HepG2 (cell line): ENCODE measurements around the gene THRA. TPM values are rescaled to one million over a fixed set of nuclear protein-coding genes. Genes with fewer than 3 reads are reported as not detected.

ENCODE experiments used
- DPF2 ChIP-seq: sonication (generic); formaldehyde crosslinking; IDR thresholded peaks from 2 replicates; pipeline ENCODE4 v1.4.0; 2020; ENCODE audit warnings: mild to moderate bottlenecking, low read depth, missing genetic modification reagents, borderline replicate concordance
- GMEB1 ChIP-seq: sonication (generic); formaldehyde crosslinking; IDR thresholded peaks from 2 replicates; pipeline ENCODE4 v1.5.1; 2020; ENCODE audit warnings: missing genetic modification reagents, mild to moderate bottlenecking, borderline replicate concordance
- KAT7 ChIP-seq: IDR thresholded peaks from 2 replicates; pipeline ENCODE4 v1.6.1; 2018; ENCODE audit warnings: borderline replicate concordance, missing compliant biosample characterization
- MLLT10 ChIP-seq: sonication (generic); formaldehyde crosslinking; IDR thresholded peaks from 2 replicates; pipeline ENCODE4 v1.4.0; 2020; ENCODE audit warnings: missing genetic modification reagents
- NONO ChIP-seq, 2 experiments: fragments of 450-650 bp in 1 of 2; sonication (generic) in 1 of 2; formaldehyde crosslinking in 1 of 2; IDR thresholded peaks in 1 of 2; conservative IDR thresholded peaks in 1 of 2; 2 replicates each; pipeline versions ENCODE4 v1.6.1 to v1.8.0; 2017 to 2022; ENCODE audit warnings: mild to moderate bottlenecking in 1 of 2, missing genetic modification reagents in 1 of 2, moderate library complexity in 1 of 2
- PAF1 ChIP-seq: IDR thresholded peaks from 2 replicates; pipeline ENCODE4 v1.6.1; 2016; ENCODE audit warnings: missing genetic modification reagents, missing compliant biosample characterization
- PHF5A ChIP-seq: IDR thresholded peaks from one replicate; pipeline ENCODE4 v1.6.1; 2018; ENCODE audit warnings: low read depth, missing genetic modification reagents; ENCODE audit not compliant: unreplicated experiment
- POLR2AphosphoS5 ChIP-seq: IDR thresholded peaks from 2 replicates; pipeline ENCODE4 v1.6.1; 2012; ENCODE audit warnings: low read depth, low read length
- SAFB2 ChIP-seq: sonication (generic); formaldehyde crosslinking; IDR thresholded peaks from 2 replicates; pipeline ENCODE4 v1.5.1; 2020; ENCODE audit warnings: missing genetic modification reagents, low read depth, mild to moderate bottlenecking, borderline replicate concordance
- SIX4 ChIP-seq: sonication (generic); formaldehyde crosslinking; IDR thresholded peaks from 2 replicates; pipeline ENCODE4 v1.4.0; 2020; ENCODE audit warnings: missing genetic modification reagents
- SKI ChIP-seq: fragments of 450-650 bp; IDR thresholded peaks from one replicate; pipeline ENCODE4 v1.6.1; 2018; ENCODE audit warnings: mild to moderate bottlenecking; ENCODE audit not compliant: partially characterized antibody
- SMC3 ChIP-seq: IDR thresholded peaks from 2 replicates; pipeline ENCODE4 v1.6.1; 2011; ENCODE audit warnings: low read length, improper control_type of control experiment
- ZIK1 ChIP-seq: sonication (generic); formaldehyde crosslinking; IDR thresholded peaks from 2 replicates; pipeline ENCODE4 v1.5.0; 2020; ENCODE audit warnings: mild to moderate bottlenecking, low read depth, missing genetic modification reagents, borderline replicate concordance
- ZNF335 ChIP-seq: sonication (generic); formaldehyde crosslinking; IDR thresholded peaks from 2 replicates; pipeline ENCODE4 v1.4.0; 2020; ENCODE audit warnings: missing genetic modification reagents
- ZNF501 ChIP-seq: sonication (generic); formaldehyde crosslinking; IDR thresholded peaks from 2 replicates; pipeline ENCODE4 v1.5.1; 2020; ENCODE audit warnings: mild to moderate bottlenecking, moderate library complexity, missing genetic modification reagents
- ZNF761 ChIP-seq: sonication (generic); formaldehyde crosslinking; conservative IDR thresholded peaks from 2 replicates; pipeline ENCODE4 v1.4.0; 2020; ENCODE audit warnings: mild to moderate bottlenecking, missing genetic modification reagents
- ZNF83 ChIP-seq: sonication (generic); formaldehyde crosslinking; IDR thresholded peaks from 2 replicates; pipeline ENCODE4 v1.4.0; 2020; ENCODE audit warnings: missing genetic modification reagents, mild to moderate bottlenecking, borderline replicate concordance
- ZNF841 ChIP-seq: sonication (generic); formaldehyde crosslinking; IDR thresholded peaks from 2 replicates; pipeline ENCODE4 v1.8.1; 2023; ENCODE audit warnings: missing genetic modification reagents, borderline replicate concordance
- polyA plus RNA-seq, 8 experiments: library from polyadenylated mRNA; depleted of rRNA in 3 of 8; stranded (reverse) in 7 of 8; unstranded in 1 of 8; fragments of >200 nt; fragmentation: Illumina TruSeq in 4 of 8; extraction: Trizol in 4 of 8; gene quantifications; 2 replicates each; pipeline versions ENCODE4 v1.2.1 to v1.2.3, GENCODE V29; 2011 to 2016; ENCODE audit warnings: low read depth in 4 of 8, missing spikeins in 1 of 8, mixed read lengths in 1 of 8; ENCODE audit not compliant: insufficient read depth in 1 of 8
- total RNA-seq, 5 experiments: library from RNA; depleted of rRNA; stranded (reverse); fragments of >200 nt; fragmentation: Illumina TruSeq; extraction: Trizol; gene quantifications; 2 replicates each; pipeline ENCODE4 v1.2.3, GENCODE V29; 2016; ENCODE audit warnings: low read depth in 1 of 5
- TF ChIP-seq, protein P1 (sequence below): sonication (generic); formaldehyde crosslinking; IDR thresholded peaks from 2 replicates; pipeline ENCODE4 v1.4.0; 2020; ENCODE audit warnings: missing genetic modification reagents
- TF ChIP-seq, protein P2 (sequence below): fragments of 450-650 bp; IDR thresholded peaks from 2 replicates; pipeline ENCODE4 v1.6.1; 2017
- TF ChIP-seq, protein P3 (sequence below): sonication (generic); formaldehyde crosslinking; IDR thresholded peaks from 2 replicates; pipeline ENCODE4 v1.8.1; 2023; ENCODE audit warnings: mild to moderate bottlenecking, missing genetic modification reagents

The THRA gene
- total and polyA plus RNA-seq, 2 of the 13 experiments (the other 11 are each of a cell fraction or from before 2014, with no cell fraction given), result 8.0 to 9.9 TPM

- no peak for TF ChIP-seq ZNF761 (CRISPR knock-in tag)
- no peak for TF ChIP-seq KAT7
- TF ChIP-seq, protein P1, sequence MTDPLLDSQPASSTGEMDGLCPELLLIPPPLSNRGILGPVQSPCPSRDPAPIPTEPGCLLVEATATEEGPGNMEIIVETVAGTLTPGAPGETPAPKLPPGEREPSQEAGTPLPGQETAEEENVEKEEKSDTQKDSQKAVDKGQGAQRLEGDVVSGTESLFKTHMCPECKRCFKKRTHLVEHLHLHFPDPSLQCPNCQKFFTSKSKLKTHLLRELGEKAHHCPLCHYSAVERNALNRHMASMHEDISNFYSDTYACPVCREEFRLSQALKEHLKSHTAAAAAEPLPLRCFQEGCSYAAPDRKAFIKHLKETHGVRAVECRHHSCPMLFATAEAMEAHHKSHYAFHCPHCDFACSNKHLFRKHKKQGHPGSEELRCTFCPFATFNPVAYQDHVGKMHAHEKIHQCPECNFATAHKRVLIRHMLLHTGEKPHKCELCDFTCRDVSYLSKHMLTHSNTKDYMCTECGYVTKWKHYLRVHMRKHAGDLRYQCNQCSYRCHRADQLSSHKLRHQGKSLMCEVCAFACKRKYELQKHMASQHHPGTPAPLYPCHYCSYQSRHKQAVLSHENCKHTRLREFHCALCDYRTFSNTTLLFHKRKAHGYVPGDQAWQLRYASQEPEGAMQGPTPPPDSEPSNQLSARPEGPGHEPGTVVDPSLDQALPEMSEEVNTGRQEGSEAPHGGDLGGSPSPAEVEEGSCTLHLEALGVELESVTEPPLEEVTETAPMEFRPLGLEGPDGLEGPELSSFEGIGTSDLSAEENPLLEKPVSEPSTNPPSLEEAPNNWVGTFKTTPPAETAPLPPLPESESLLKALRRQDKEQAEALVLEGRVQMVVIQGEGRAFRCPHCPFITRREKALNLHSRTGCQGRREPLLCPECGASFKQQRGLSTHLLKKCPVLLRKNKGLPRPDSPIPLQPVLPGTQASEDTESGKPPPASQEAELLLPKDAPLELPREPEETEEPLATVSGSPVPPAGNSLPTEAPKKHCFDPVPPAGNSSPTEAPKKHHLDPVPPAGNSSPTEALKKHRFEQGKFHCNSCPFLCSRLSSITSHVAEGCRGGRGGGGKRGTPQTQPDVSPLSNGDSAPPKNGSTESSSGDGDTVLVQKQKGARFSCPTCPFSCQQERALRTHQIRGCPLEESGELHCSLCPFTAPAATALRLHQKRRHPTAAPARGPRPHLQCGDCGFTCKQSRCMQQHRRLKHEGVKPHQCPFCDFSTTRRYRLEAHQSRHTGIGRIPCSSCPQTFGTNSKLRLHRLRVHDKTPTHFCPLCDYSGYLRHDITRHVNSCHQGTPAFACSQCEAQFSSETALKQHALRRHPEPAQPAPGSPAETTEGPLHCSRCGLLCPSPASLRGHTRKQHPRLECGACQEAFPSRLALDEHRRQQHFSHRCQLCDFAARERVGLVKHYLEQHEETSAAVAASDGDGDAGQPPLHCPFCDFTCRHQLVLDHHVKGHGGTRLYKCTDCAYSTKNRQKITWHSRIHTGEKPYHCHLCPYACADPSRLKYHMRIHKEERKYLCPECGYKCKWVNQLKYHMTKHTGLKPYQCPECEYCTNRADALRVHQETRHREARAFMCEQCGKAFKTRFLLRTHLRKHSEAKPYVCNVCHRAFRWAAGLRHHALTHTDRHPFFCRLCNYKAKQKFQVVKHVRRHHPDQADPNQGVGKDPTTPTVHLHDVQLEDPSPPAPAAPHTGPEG (CRISPR knock-in tag), result no peak
- TF ChIP-seq SIX4, result no peak
- no peak for TF ChIP-seq PHF5A (CRISPR knock-in tag)
- no peak for TF ChIP-seq SMC3
- TF ChIP-seq ZNF841 (CRISPR knock-in tag), result no peak
- no peak for TF ChIP-seq NONO (IDR thresholded peaks at IDR 0.05)
- TF ChIP-seq NONO (CRISPR knock-in tag; conservative IDR thresholded peaks at IDR 0.05), result 0 out of 2 replicates have a peak, but pooled peaks have one; percentile 35
- TF ChIP-seq ZNF83 (CRISPR knock-in tag), result no peak
- no peak for TF ChIP-seq ZIK1 (CRISPR knock-in tag)
- TF ChIP-seq ZNF335, result no peak
- TF ChIP-seq PAF1, result no peak
- TF ChIP-seq, protein P2, sequence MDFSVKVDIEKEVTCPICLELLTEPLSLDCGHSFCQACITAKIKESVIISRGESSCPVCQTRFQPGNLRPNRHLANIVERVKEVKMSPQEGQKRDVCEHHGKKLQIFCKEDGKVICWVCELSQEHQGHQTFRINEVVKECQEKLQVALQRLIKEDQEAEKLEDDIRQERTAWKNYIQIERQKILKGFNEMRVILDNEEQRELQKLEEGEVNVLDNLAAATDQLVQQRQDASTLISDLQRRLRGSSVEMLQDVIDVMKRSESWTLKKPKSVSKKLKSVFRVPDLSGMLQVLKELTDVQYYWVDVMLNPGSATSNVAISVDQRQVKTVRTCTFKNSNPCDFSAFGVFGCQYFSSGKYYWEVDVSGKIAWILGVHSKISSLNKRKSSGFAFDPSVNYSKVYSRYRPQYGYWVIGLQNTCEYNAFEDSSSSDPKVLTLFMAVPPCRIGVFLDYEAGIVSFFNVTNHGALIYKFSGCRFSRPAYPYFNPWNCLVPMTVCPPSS, result no peak
- no peak for TF ChIP-seq SAFB2
- TF ChIP-seq, protein P3, sequence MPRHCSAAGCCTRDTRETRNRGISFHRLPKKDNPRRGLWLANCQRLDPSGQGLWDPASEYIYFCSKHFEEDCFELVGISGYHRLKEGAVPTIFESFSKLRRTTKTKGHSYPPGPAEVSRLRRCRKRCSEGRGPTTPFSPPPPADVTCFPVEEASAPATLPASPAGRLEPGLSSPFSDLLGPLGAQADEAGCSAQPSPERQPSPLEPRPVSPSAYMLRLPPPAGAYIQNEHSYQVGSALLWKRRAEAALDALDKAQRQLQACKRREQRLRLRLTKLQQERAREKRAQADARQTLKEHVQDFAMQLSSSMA, result no peak
- peak; percentile 6; the same call in 1 of the 2 replicates for TF ChIP-seq DPF2
- no peak for TF ChIP-seq GMEB1 (CRISPR knock-in tag)
- no peak for TF ChIP-seq MLLT10 (CRISPR knock-in tag)
- no peak for TF ChIP-seq POLR2AphosphoS5
- TF ChIP-seq ZNF501 (CRISPR knock-in tag), result no peak
- no peak for TF ChIP-seq SKI
Measured at GRCh38 chr17:40063901-40064531, 1.3 kb downstream of the THRA start (continued).
